ENCODE measurements around the gene C19orf73. TPM values are rescaled to one million over a fixed set of nuclear protein-coding genes. Genes with fewer than 3 reads are reported as not detected.

Gene C19orf73
- total RNA-seq, 1 experiment from 2014 or later = 0.15 TPM

- H3F3A ChIP-seq (ENCODE audit: low read length, unreplicated experiment) = no peaks in the 10 kb centered on the region
- H3K27ac ChIP-seq (ENCODE audit: low read length) = no peak overlapping the region
- CTCF ChIA-PET = no interaction called here
These were observed 17.8 kb upstream of the C19orf73 start for GRCh38 chr19:49136771-49137171.

DNA sequence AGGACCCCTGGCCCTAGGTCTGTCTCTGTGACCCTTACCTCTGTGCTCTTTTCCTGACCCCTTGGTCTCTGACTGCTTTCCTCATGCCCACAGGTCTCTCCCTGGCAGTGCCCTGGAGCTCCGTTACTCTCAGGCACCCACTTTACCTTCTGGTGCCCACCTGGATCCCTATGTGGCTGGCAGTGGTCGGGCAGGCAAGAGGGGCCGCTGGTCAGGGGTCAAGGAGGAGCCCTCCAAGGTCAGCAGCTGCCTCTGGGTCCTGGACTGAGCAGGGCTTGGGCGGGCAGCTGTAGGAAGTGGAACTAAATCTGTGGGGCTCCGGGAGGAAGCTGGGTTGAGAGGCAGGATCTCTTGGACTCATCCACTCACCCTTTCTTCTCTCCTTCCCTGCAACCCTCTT lies 16.7 kb upstream of the C19orf73 start:
- H3K4me1 ChIP-seq (ENCODE audit: insufficient read depth, low read length) = no peaks in the 10 kb centered on the region
- TF ChIP-seq EZH2phosphoT487 (IDR thresholded peaks at IDR 0.05; ENCODE audit: borderline replicate concordance, low read length) (no peak), EZH2 (IDR thresholded peaks at IDR 0.05; ENCODE audit: low read length, unreplicated experiment) (no peak)
- TF ChIP-seq, protein P1, sequence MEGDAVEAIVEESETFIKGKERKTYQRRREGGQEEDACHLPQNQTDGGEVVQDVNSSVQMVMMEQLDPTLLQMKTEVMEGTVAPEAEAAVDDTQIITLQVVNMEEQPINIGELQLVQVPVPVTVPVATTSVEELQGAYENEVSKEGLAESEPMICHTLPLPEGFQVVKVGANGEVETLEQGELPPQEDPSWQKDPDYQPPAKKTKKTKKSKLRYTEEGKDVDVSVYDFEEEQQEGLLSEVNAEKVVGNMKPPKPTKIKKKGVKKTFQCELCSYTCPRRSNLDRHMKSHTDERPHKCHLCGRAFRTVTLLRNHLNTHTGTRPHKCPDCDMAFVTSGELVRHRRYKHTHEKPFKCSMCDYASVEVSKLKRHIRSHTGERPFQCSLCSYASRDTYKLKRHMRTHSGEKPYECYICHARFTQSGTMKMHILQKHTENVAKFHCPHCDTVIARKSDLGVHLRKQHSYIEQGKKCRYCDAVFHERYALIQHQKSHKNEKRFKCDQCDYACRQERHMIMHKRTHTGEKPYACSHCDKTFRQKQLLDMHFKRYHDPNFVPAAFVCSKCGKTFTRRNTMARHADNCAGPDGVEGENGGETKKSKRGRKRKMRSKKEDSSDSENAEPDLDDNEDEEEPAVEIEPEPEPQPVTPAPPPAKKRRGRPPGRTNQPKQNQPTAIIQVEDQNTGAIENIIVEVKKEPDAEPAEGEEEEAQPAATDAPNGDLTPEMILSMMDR (conservative IDR thresholded peaks at IDR 0.05; ENCODE audit: low read depth, low read length) = no peak
- H3K36me3 ChIP-seq (ENCODE audit: low read depth, low read length) = no peaks in the 10 kb centered on the region
- no peak overlapping the region for H3K4me3 ChIP-seq (ENCODE audit: low read length)
- H3K79me2 ChIP-seq (ENCODE audit: low read length) = no peaks in the 10 kb centered on the region
- H4K20me1 ChIP-seq (ENCODE audit: low read length) = no peaks in the 10 kb centered on the region
- no peaks in the 10 kb centered on the region for H3K9me2 ChIP-seq (replicated peaks; ENCODE audit: low read length)
- H3K9me3 ChIP-seq (ENCODE audit: low read length) = no peaks in the 10 kb centered on the region
- H2AFZ ChIP-seq (ENCODE audit: low read length) = no peak overlapping the region
- ChIA-PET POLR2A (ENCODE audit: unreplicated experiment) (no interaction called here), CTCF (no interaction called here)
- no peak overlapping the region for H3K4me2 ChIP-seq (ENCODE audit: low read length)
- no peak for DNase-seq
- no peaks in the 10 kb centered on the region for H3K27me3 ChIP-seq (ENCODE audit: low read length)
- BruUV-seq (replicated peaks) = no TSS peak
- H3F3A ChIP-seq (ENCODE audit: low read length, unreplicated experiment) = no peaks in the 10 kb centered on the region
- H3K9ac ChIP-seq (ENCODE audit: low read length) = no peak overlapping the region
- ATAC-seq = no peak
- no peak overlapping the region for H3K27ac ChIP-seq (ENCODE audit: low read length)
- intact Hi-C loops (cut with micrococcal nuclease) = no loop called here

More at GRCh38 chr19:49136771-49137171, 17.8 kb upstream of the C19orf73 start:
- intact Hi-C loops (cut with micrococcal nuclease) = no loop called here
- Histone ChIP-seq H3K4me2 (ENCODE audit: low read length) (no peak overlapping the region), H3K4me3 (ENCODE audit: low read length) (no peak overlapping the region), H3K9me3 (ENCODE audit: low read length) (no peaks in the 10 kb centered on the region), H3K79me2 (ENCODE audit: low read length) (peaks cover 6% of the 10 kb centered on the region), H4K20me1 (ENCODE audit: low read length) (no peaks in the 10 kb centered on the region), H3K9ac (ENCODE audit: low read length) (no peak overlapping the region), H2AFZ (ENCODE audit: low read length) (no peak overlapping the region), H3K36me3 (ENCODE audit: low read depth, low read length) (no peaks in the 10 kb centered on the region; the same call in 1 of the 2 replicates), H3K9me2 (replicated peaks; ENCODE audit: low read length) (no peaks in the 10 kb centered on the region), H3K27me3 (ENCODE audit: low read length) (no peaks in the 10 kb centered on the region), H3K4me1 (ENCODE audit: insufficient read depth, low read length) (no peaks in the 10 kb centered on the region)
- no peak for DNase-seq
- TF ChIP-seq EZH2phosphoT487 (IDR thresholded peaks at IDR 0.05; ENCODE audit: borderline replicate concordance, low read length) (no peak), EZH2 (IDR thresholded peaks at IDR 0.05; ENCODE audit: low read length, unreplicated experiment) (no peak)
- TF ChIP-seq, protein P1 (conservative IDR thresholded peaks at IDR 0.05; ENCODE audit: low read depth, low read length) = no peak
- no TSS peak for BruUV-seq (replicated peaks)
- no peak for ATAC-seq
- POLR2A ChIA-PET (ENCODE audit: unreplicated experiment) = no interaction called here

- DNase-seq (no peak), ATAC-seq (no peak)
- no peaks in the 10 kb centered on the region for H3K4me1 ChIP-seq (ENCODE audit: insufficient read depth, low read length)
- H3K79me2 ChIP-seq (ENCODE audit: low read length) = no peaks in the 10 kb centered on the region
- no peaks in the 10 kb centered on the region for H3K9me2 ChIP-seq (replicated peaks; ENCODE audit: low read length)
- H3F3A ChIP-seq (ENCODE audit: low read length, unreplicated experiment) = no peaks in the 10 kb centered on the region
- ChIA-PET CTCF (no interaction called here), POLR2A (ENCODE audit: unreplicated experiment) (interaction anchor here (0.7 kb wide), 1 partner anchor 394 kb away, joined by 5 read pairs; no protein-coding TSS in a partner anchor)
- H4K20me1 ChIP-seq (ENCODE audit: low read length) = no peaks in the 10 kb centered on the region
- intact Hi-C loops (cut with micrococcal nuclease) = no loop called here
- TF ChIP-seq EZH2 (IDR thresholded peaks at IDR 0.05; ENCODE audit: low read length, unreplicated experiment) (no peak), EZH2phosphoT487 (IDR thresholded peaks at IDR 0.05; ENCODE audit: borderline replicate concordance, low read length) (no peak)
- TF ChIP-seq, protein P1 (conservative IDR thresholded peaks at IDR 0.05; ENCODE audit: low read depth, low read length) = no peak
- H3K4me2 ChIP-seq (ENCODE audit: low read length) = no peak overlapping the region
- no peaks in the 10 kb centered on the region for H3K9me3 ChIP-seq (ENCODE audit: low read length)
- no peak overlapping the region for H3K27ac ChIP-seq (ENCODE audit: low read length)
- H3K9ac ChIP-seq (ENCODE audit: low read length) = no peak overlapping the region
- H3K27me3 ChIP-seq (ENCODE audit: low read length) = no peaks in the 10 kb centered on the region
- no TSS peak for BruUV-seq (replicated peaks)
- H2AFZ ChIP-seq (ENCODE audit: low read length) = no peak overlapping the region
- H3K4me3 ChIP-seq (ENCODE audit: low read length) = no peak overlapping the region
- H3K36me3 ChIP-seq (ENCODE audit: low read depth, low read length) = no peaks in the 10 kb centered on the region
These were observed 14.9 kb upstream of the C19orf73 start for GRCh38 chr19:49133621-49134454.

All from PC-3 (cell line).